PC-3 (cell line): Measurements from ENCODE around the gene CCKAR.

ENCODE experiments used
- CTCF ChIP-seq: fragments of 300-600 bp; sonication (generic); conservative IDR thresholded peaks from 2 replicates; pipeline ENCODE4 v1.5.1; 2017; ENCODE audit warnings: antibody characterized with exemption, low read depth, mild to moderate bottlenecking, low read length
- EZH2 ChIP-seq: fragments of 300-600 bp; sonication (generic); IDR thresholded peaks from one replicate; pipeline ENCODE4 v1.6.1; 2017; ENCODE audit warnings: antibody characterized with exemption, mild to moderate bottlenecking, low read length; ENCODE audit not compliant: unreplicated experiment
- EZH2phosphoT487 ChIP-seq: fragments of 300-600 bp; sonication (generic); IDR thresholded peaks from 2 replicates; pipeline ENCODE4 v1.6.1; 2018; ENCODE audit warnings: mild to moderate bottlenecking, antibody characterized with exemption, low read length, borderline replicate concordance

- no peak for TF ChIP-seq CTCF
- TF ChIP-seq EZH2phosphoT487: no peak
- no peak for TF ChIP-seq EZH2
These were observed 43.4 kb upstream of the CCKAR start for GRCh38 chr4:26533685-26534084.
